ENCODE results near the gene ZNF473.

ZNF473 gene

DNA sequence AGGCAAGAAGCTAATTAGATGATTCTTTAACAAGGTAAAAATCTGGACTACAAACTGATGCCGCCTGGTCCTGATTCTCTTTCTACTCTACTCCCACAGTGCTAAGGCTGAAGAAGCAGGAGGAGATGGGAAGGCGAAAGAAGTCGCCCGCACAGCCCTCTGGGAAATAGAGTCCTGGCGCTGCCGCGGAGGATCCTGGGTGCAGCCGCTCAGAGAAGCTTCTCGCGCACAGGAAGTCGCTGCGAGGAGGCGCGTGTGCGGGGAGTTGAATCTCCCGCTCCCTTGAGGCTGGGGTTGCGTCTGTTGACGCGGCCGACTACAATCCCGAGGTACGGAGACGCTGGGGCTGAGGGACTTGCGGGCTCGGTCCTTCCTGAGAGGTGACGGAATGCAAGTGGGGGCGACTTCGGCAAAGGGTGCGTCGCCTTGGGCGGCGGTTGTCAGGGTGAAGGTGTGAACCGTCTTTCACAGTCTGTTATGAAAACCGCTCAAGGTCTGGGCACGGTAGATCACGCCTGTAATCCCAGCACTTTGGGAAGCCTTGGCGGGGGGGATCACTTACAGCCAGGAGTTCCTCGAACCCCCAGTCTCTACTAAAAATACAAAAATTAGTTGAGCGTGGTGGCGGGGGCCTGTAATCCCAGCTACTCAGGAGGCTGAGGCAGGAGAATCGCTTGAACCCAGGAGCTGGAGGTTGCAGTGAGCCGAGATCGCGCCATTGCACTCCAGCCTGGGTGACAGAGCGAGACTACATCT lies at the start of gene ZNF473:
ZNF473 (plus strand) TSS at position 212 of the 756 bp plus-strand sequence. CDS start 5,078 bp downstream, outside the sequence.
- Mint-ChIP-seq H3K4me3 (peak within 1 kb of the TSS; percentile 85), H3K27ac (peak within 1 kb of the TSS; percentile 92), H3K9me3 (peaks cover 7% of the 10 kb centered on the region), H3K4me1 (peaks cover 42% of the 10 kb centered on the region), H3K27me3 (no peaks in the 10 kb centered on the region), H3K36me3 (peaks cover 25% of the 10 kb centered on the region)
- peak; percentile 95 for DNase-seq
- CTCF ChIA-PET: no interaction called here

DNA sequence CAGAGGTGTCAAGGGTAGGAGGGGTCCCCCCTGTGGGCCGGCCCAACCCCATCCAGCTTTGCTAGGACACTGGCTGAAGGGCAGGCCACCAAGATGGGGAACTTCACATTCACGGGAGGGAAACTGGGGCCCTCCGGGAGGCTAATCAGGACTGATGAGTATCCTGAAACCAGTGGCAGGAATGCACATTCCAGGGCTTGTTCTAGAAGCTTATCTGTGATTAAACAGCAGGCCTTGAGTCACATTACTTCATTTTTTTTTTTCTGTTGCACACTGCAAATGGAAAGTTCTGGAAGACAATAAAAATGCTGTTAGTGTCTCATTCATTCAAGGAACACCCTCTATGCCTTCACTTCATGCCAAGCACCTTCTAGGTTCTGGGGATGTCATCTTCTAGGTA lies 49.3 kb upstream of the ZNF473 start:
- Mint-ChIP-seq H3K27me3 (peaks cover 5% of the 10 kb centered on the region), H3K27ac (no peak overlapping the region), H3K4me1 (no peaks in the 10 kb centered on the region), H3K4me3 (no peak overlapping the region), H3K9me3 (no peaks in the 10 kb centered on the region), H3K36me3 (peaks cover 4% of the 10 kb centered on the region)
- CTCF ChIA-PET: interaction anchor here (1.5 to 1.7 kb wide), 2 partner anchors 8 to 39 kb away, joined by 4 to 6 read pairs; no protein-coding TSS in a partner anchor
- no peak for DNase-seq

DNA sequence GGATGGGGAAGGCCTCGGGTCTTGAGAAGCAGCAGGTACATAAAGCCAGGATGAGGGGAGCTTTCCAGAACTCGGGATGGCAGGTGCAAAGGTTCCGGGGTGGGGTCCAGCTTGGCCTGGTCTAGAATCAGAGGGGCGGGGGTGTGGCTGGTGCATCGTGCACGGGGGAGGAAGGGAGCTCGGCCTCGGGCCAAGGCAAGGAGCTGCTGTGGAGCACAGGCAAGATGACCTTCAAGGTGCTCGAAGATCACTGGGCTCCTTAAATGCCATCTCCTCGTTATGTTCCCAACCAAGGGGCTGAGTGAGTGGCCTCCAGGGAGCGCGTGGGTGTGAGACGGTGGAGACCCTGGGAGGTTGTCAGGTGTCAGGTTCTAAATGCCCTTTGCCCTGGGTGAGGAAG lies 48.7 kb upstream of the ZNF473 start:
- DNase-seq: no peak
- Mint-ChIP-seq H3K9me3 (no peaks in the 10 kb centered on the region), H3K27me3 (peaks cover 5% of the 10 kb centered on the region), H3K4me3 (no peak overlapping the region), H3K27ac (no peak overlapping the region), H3K4me1 (no peaks in the 10 kb centered on the region), H3K36me3 (peaks cover 5% of the 10 kb centered on the region)
- CTCF ChIA-PET: interaction anchor here (1.7 kb wide), 1 partner anchor 8 kb away, joined by 6 read pairs; no protein-coding TSS in a partner anchor

DNA sequence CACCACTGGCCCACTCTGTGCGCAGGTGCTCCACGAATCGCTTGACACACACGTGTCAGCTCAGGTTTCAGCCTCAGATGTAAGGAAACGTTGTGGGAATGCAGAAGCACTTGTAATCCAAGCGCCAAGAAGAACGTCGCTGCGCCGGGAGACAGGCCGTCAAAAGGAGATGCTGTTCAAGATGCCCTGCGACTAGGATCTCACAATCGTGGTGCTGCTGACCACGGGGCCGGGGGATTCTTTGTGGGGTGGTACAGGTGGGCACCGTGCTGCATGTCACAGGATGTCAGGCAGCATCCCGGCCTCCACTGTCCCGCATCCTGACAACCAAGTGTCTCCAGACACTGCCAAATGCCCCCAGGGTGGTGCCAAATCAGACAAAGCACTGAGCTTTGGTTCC lies 47.9 kb upstream of the ZNF473 start:
- no peak overlapping the region for H3K27ac Mint-ChIP-seq
- H3K4me3 Mint-ChIP-seq: no peak overlapping the region
- DNase-seq: no peak
- H3K9me3 Mint-ChIP-seq: no peaks in the 10 kb centered on the region
- peaks cover 5% of the 10 kb centered on the region for H3K36me3 Mint-ChIP-seq
- no peaks in the 10 kb centered on the region for H3K4me1 Mint-ChIP-seq
- CTCF ChIA-PET: interaction anchor here (1.2 kb wide), 1 partner anchor 40 kb away, joined by 7 read pairs; no protein-coding TSS in a partner anchor
- peaks cover 5% of the 10 kb centered on the region for H3K27me3 Mint-ChIP-seq

DNA sequence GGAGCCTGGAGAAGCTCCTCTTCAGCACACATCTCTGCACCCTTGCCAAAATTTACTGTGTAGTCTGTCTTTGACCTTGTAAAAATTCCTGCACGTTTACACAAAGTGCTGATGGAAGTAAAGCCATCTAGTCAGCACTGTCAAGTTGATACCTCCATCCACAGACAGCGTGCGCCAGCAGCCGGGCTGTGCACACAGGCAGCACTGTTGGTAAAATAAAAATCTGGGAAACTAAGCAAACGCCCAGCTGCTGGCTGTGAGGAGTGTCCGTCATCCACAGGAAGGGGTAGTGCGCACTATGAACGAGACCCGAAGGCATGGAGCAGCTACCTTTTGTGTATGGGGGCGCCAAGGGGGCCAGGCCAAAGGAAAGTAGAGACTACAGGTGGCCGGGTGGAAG lies 47.5 kb upstream of the ZNF473 start:
- no peak for DNase-seq
- CTCF ChIA-PET: interaction anchor here (1.2 kb wide), 1 partner anchor 41 kb away, joined by 7 read pairs; no protein-coding TSS in a partner anchor
- no peaks in the 10 kb centered on the region for H3K4me1 Mint-ChIP-seq
- H3K9me3 Mint-ChIP-seq: no peaks in the 10 kb centered on the region
- no peak overlapping the region for H3K27ac Mint-ChIP-seq
- H3K27me3 Mint-ChIP-seq: peaks cover 3% of the 10 kb centered on the region
- no peak overlapping the region for H3K4me3 Mint-ChIP-seq
- H3K36me3 Mint-ChIP-seq: peaks cover 5% of the 10 kb centered on the region

DNA sequence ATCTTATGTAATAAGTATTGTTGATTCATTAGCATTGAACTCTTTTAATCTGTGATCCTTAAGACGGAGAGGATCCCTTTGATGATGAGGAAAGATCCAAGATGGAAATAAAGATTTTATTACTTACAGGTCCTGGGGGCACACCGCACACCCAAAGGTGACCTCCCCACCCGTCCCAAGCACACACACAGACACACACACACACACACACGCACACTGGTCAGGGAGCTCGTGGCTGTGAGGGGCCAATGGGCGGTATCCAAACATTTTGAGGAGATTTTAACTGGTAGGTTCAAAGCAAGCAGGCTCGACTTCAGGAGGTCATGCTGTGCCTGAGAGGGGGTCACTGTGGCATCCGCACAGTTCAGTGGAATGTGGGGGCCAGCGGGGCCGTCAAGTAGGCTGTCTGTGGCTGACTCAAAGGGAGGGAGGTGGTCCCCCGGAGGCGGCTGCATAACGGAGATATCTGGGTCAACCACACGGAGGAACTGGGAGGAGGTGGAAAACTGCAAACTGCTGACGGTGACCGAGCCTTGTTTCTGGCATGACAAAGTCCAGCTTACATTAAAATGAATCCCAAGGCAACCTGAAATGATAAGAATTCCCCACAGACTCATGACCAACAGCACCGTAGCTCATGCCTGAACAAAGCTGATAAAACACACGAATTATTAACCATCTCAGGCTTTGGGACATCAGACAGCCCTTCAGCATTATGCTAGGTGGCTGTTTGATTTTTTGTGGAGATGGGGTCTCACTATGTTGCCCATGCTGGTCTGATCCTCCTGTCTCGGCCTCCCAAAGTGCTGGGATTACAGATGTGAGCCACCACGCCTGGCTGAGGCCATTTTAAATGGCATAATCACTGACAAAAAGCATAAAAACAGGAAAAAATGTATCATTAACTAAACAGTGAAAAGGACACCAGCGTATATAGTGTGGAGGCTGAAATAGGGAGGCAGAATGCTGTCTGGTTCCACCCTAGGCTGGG lies 43.9 kb upstream of the ZNF473 start:
- Mint-ChIP-seq H3K4me1 (no peaks in the 10 kb centered on the region), H3K27me3 (no peaks in the 10 kb centered on the region), H3K36me3 (peaks cover 18% of the 10 kb centered on the region), H3K9me3 (no peaks in the 10 kb centered on the region), H3K27ac (no peak overlapping the region), H3K4me3 (no peak overlapping the region)
- CTCF ChIA-PET: interaction anchor here (0.6 to 5.5 kb wide), 2 partner anchors 44 kb away, joined by 3 to 31 read pairs; no protein-coding TSS in a partner anchor
- no peak for DNase-seq

DNA sequence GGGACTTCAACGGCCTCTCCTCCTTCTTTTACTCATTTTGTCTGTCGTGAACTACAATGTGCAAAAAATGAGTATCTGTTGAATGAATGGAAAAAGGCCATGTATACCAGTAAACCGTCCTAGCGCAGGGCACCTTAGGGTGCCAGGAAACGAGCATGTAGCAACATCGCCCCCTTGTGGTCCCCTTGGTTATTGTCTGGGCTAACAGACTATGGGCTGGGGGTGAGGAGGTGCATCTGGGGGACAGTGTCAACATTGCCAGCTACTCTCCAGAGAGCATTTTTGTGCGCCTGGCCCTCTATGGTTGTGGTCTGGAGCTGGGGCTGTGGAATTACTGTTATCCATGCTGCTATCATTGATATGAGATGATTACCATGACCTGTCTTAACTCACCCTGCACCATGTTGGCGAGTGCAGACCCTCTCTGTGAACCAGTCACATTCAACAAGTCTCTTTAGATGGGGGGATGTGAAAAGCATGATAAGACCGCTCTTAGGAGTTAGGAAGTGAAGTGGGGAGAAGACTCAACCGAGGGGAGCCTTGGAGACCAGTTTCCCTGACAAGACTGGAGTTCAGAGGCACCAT lies 42.1 kb upstream of the ZNF473 start:
- Mint-ChIP-seq H3K36me3 (peaks cover 30% of the 10 kb centered on the region), H3K4me1 (no peaks in the 10 kb centered on the region)

DNA sequence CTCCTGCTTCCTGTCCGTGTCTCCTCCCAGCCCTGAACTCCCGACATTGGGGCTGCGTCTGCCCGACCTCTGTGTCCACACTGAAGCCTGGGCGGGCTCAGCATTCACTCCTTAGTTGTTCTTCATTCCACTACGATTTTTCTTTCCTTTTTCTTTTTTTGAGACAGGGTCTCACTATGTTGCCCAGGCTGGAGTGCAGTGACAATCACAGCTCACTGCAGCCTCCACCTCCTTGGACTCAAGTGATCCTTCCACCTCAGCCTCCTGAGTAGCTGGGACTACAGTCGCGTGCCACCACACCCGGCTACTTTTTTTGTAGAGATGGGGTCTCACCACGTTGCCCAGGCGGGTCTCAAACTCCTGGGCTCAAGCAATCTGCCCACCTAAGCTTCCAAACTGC lies 41.3 kb upstream of the ZNF473 start:
- Mint-ChIP-seq H3K4me3 (no peak overlapping the region), H3K9me3 (peaks cover 4% of the 10 kb centered on the region), H3K4me1 (no peaks in the 10 kb centered on the region), H3K27me3 (no peaks in the 10 kb centered on the region), H3K36me3 (peaks cover 38% of the 10 kb centered on the region), H3K27ac (peak overlapping the region; percentile 69)
- no peak for DNase-seq
- CTCF ChIA-PET: interaction anchor here (1.3 to 5.5 kb wide), 7 partner anchors 8 to 54 kb away, joined by 3 to 31 read pairs (median 6); no protein-coding TSS in a partner anchor

More for the DNA sequence above, 42.1 kb upstream of the ZNF473 start:
- no peak overlapping the region for H3K27ac Mint-ChIP-seq
- peak; percentile 86 for DNase-seq
- H3K27me3 Mint-ChIP-seq: no peaks in the 10 kb centered on the region
- CTCF ChIA-PET: interaction anchor here (1.4 to 5.5 kb wide), 5 partner anchors 8 to 53 kb away, joined by 3 to 31 read pairs (median 7); no protein-coding TSS in a partner anchor
- H3K4me3 Mint-ChIP-seq: no peak overlapping the region
- peaks cover 4% of the 10 kb centered on the region for H3K9me3 Mint-ChIP-seq

DNA sequence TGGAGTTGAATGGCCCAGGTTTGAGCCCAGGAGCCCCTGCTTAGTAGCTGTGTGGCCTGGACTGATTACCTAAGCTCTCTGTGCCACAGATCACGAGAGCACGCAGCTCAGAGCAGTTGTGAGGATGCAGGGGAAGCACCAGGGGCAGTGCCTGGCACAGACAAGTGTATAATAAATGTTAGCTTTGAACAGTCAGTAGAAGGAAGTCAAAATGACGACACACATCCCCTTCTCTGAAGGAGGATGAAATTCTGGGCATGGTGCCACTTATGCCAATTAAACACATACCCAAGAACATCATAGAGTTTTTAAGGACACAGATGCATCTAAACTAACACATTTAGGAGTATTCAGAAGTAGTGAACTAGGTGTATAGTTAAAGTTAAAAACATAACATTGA lies 39.9 kb upstream of the ZNF473 start:
- DNase-seq: no peak
- Mint-ChIP-seq H3K27me3 (no peaks in the 10 kb centered on the region), H3K9me3 (peaks cover 4% of the 10 kb centered on the region), H3K4me3 (no peak overlapping the region), H3K36me3 (peaks cover 41% of the 10 kb centered on the region), H3K4me1 (no peaks in the 10 kb centered on the region), H3K27ac (no peak overlapping the region)
- CTCF ChIA-PET: interaction anchor here (1.2 to 5.5 kb wide), 5 partner anchors 10 to 48 kb away, joined by 3 to 31 read pairs (median 5); no protein-coding TSS in a partner anchor

DNA sequence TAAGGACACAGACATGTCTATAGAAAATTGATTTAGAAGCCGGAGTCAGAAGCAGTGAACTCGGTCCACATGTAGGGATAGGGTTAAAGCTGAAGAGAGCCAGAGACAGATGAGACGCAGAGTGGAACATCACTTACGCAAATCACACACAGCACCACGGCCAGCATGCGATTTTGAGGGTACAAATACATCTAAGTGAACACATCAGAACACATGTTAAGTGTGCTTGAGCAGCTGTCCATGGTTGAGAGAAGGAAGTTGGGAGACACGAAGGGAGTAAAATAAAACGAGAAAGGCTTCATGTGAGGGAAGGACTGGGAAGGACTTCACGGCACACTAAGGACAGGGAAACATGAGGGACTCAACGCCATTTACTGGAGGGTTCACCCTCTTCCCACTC lies 39.5 kb upstream of the ZNF473 start:
- H3K27me3 Mint-ChIP-seq: no peaks in the 10 kb centered on the region
- DNase-seq: no peak
- no peak overlapping the region for H3K27ac Mint-ChIP-seq
- no peak overlapping the region for H3K4me3 Mint-ChIP-seq
- no peaks in the 10 kb centered on the region for H3K4me1 Mint-ChIP-seq
- peaks cover 46% of the 10 kb centered on the region for H3K36me3 Mint-ChIP-seq
- CTCF ChIA-PET: interaction anchor here (1.1 to 5.5 kb wide), 2 partner anchors 24 to 49 kb away, joined by 3 to 31 read pairs; no protein-coding TSS in a partner anchor
- peaks cover 4% of the 10 kb centered on the region for H3K9me3 Mint-ChIP-seq

DNA sequence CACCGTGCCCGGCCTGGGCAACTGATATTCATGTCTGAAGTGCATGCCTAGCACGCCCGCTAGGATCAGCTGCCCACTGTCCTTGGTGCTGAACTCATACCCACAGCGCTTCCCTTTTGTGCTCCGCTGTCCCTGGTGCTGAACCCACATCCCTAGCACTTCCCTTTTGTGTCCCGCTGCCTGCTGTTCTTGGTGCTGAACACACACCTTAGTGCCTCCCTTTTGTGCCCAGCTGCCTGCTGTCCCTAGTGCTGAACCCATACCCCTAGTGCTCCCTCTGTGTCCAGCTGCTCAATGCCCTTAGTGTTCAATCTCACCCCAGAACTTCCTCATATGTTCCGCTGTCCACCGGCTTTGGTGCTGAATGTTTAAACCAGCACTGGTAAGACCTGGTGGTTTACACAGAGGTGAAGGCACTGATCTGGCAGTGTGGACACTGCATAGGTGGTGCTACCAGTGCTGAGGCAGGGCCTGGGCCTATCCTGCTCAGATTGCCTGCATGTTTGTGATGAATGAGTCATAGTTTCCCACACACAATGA lies 38.6 kb upstream of the ZNF473 start:
- Mint-ChIP-seq H3K4me3 (no peak overlapping the region), H3K27ac (peak overlapping the region; percentile 24), H3K4me1 (no peaks in the 10 kb centered on the region), H3K9me3 (peaks cover 4% of the 10 kb centered on the region), H3K36me3 (peaks cover 44% of the 10 kb centered on the region), H3K27me3 (no peaks in the 10 kb centered on the region)
- peak; percentile 94 for DNase-seq
- CTCF ChIA-PET: interaction anchor here (0.7 to 5.5 kb wide), 3 partner anchors 23 to 102 kb away, joined by 3 to 31 read pairs (median 3); no protein-coding TSS in a partner anchor

DNA sequence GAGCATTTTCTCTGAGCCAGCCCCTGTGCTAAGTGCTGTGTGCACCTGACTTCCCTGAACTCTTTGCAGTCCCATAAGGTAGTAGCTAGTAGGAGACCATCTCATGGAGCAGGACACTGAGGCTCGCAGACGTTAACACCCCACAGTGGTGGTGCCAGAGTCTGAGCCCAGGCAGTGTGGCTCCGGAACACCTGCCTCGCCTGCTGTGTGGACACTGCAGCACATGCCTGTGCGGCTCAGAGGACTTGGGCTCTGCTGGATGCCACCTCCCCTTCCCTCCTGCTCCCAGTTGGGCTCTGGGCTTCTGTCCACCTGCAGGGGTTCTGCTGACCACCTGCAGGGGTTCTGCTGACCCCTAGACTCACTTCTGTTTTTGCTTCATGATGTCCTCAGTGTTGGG lies 37.8 kb upstream of the ZNF473 start:
- no peak for DNase-seq
- Mint-ChIP-seq H3K27me3 (no peaks in the 10 kb centered on the region), H3K36me3 (peaks cover 49% of the 10 kb centered on the region), H3K4me3 (no peak overlapping the region), H3K9me3 (peaks cover 4% of the 10 kb centered on the region), H3K4me1 (no peaks in the 10 kb centered on the region), H3K27ac (no peak overlapping the region)
- CTCF ChIA-PET: interaction anchor here (0.7 kb wide), 1 partner anchor 103 kb away, joined by 3 read pairs; no protein-coding TSS in a partner anchor

DNA sequence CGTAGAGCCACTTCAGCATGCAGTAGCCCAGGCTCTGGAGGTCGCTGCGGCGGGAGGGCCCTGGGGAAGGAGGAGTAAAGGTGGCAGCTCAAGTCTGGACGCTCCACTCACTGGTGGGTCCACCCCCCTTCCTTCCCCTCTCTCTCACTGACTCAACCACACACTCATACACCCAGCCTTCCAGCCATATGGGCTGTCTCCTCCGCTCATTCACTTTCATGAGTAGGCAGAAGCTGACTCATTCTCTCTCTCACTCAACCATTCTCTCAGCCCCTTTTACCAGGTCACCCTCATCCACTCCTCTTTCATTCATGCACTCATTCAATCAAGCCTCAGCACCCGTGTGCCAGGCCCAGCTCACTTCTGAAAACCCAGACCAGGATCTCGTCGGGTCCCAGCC lies 37.4 kb upstream of the ZNF473 start:
- Mint-ChIP-seq H3K4me1 (no peaks in the 10 kb centered on the region), H3K9me3 (peaks cover 4% of the 10 kb centered on the region), H3K4me3 (no peak overlapping the region), H3K27ac (no peak overlapping the region), H3K27me3 (no peaks in the 10 kb centered on the region), H3K36me3 (peaks cover 49% of the 10 kb centered on the region)
- CTCF ChIA-PET: no interaction called here
- no peak for DNase-seq
